ENCODE measurements around the gene DUSP16.

DNA sequence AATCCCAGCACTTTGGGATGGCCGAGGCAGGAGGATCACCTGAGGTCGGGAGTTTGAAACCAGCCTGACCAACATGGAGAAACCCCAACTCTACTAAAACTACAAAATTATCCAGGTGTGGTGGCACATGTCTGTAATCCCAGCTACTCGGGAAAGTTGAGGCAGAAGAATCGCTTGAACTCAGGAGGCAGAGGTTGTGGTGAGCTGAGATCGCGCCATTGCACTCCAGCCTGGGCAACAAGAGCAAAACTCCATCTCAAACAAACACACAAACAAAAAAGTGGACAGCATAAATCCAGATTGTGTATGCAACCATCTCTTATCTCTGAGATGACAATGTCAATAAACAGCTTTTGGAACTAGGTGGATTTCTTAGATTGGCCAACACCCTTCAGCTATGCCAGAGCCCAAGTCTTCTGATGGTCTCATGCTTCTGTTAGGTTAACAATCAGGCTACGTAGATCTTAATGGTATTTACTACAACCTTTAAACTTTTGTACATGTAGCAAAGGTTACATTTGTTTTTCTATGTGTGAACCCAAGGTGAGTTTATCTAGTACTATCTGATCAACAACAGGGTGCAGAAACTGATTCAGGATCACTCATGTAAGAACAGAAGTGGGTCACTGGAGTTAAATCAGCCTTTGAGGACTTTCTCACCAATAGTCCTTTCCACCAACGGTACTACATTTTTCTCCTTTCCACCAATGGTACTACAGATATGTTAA, 73.7 kb downstream of the DUSP16 start:
- TF ChIP-seq, protein P1, sequence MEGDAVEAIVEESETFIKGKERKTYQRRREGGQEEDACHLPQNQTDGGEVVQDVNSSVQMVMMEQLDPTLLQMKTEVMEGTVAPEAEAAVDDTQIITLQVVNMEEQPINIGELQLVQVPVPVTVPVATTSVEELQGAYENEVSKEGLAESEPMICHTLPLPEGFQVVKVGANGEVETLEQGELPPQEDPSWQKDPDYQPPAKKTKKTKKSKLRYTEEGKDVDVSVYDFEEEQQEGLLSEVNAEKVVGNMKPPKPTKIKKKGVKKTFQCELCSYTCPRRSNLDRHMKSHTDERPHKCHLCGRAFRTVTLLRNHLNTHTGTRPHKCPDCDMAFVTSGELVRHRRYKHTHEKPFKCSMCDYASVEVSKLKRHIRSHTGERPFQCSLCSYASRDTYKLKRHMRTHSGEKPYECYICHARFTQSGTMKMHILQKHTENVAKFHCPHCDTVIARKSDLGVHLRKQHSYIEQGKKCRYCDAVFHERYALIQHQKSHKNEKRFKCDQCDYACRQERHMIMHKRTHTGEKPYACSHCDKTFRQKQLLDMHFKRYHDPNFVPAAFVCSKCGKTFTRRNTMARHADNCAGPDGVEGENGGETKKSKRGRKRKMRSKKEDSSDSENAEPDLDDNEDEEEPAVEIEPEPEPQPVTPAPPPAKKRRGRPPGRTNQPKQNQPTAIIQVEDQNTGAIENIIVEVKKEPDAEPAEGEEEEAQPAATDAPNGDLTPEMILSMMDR (IDR thresholded peaks at IDR 0.05), result no peak
- TF ChIP-seq POLR2A (IDR thresholded peaks at IDR 0.05), result no peak

Data from lower leg skin (tissue), 3 donors.